Lung (tissue), 12 donors: Measurements from ENCODE around the gene UQCRC2. TPM values are rescaled to one million over a fixed set of nuclear protein-coding genes. Genes with fewer than 3 reads are reported as not detected.

Experiments used
- ATAC-seq: fragments of 200-7000 bp; cut with Tn5 transposase; one replicate; pipeline ENCODE4 v1.9.1; 2020; ENCODE audit warnings: moderate number of reproducible peaks; ENCODE audit not compliant: insufficient read depth, low FRiP score
- DNase-seq, 3 donors: peaks; one replicate each; pipeline ENCODE4 v3.0.0-alpha.2; 2013 to 2017
- H3K27ac ChIP-seq, 2 donors: one replicate each; pipeline ENCODE4 v1.5.1; 2013; ENCODE audit warnings: mild to moderate bottlenecking in 2 of 2, moderate library complexity in 2 of 2, control low read depth in 1 of 2, inconsistent platforms in 1 of 2, low read depth in 1 of 2, low read length in 1 of 2
- H3K27me3 ChIP-seq, 3 donors: one replicate each; pipeline ENCODE4 v1.5.1; 2013; ENCODE audit warnings: low read length in 2 of 3; ENCODE audit not compliant: control insufficient read depth in 3 of 3, insufficient read depth in 3 of 3
- H3K36me3 ChIP-seq, 4 donors: one replicate each; pipeline ENCODE4 v1.5.1; 2013; ENCODE audit warnings: low read length in 4 of 4, mild to moderate bottlenecking in 1 of 4, moderate library complexity in 1 of 4; ENCODE audit not compliant: control insufficient read depth in 4 of 4, insufficient read depth in 4 of 4
- H3K4me1 ChIP-seq, 5 donors: one replicate each; pipeline ENCODE4 v1.5.1; 2013; ENCODE audit warnings: low read length in 5 of 5, mild to moderate bottlenecking in 2 of 5, moderate library complexity in 1 of 5; ENCODE audit not compliant: control insufficient read depth in 5 of 5, insufficient read depth in 5 of 5
- H3K4me3 ChIP-seq: one replicate; pipeline ENCODE4 v1.5.1; 2013; ENCODE audit warnings: mild to moderate bottlenecking, control low read depth, moderate library complexity
- H3K9ac ChIP-seq, 2 donors: one replicate each; pipeline ENCODE4 v1.5.1; 2013; ENCODE audit warnings: low read length in 2 of 2, control low read depth in 1 of 2; ENCODE audit not compliant: insufficient read depth in 1 of 2
- H3K9me3 ChIP-seq, 4 donors: one replicate each; pipeline ENCODE4 v1.5.1; 2013; ENCODE audit warnings: low read length in 3 of 4, mild to moderate bottlenecking in 1 of 4, moderate library complexity in 1 of 4; ENCODE audit not compliant: control insufficient read depth in 4 of 4, insufficient read depth in 3 of 4
- WGBS, 2 donors: extraction: QIAGEN DNeasy Blood & Tissue Kit; methylation state at CpG; one replicate each; pipeline ENCODE4 v1.1.7; 2013; 5-methylcytosine and 5-hydroxymethylcytosine counted together
- polyA plus RNA-seq, 2 donors: library from polyadenylated mRNA; stranded (reverse); fragments of 200-250 nt; gene quantifications; one replicate each; pipeline ENCODE4 v1.2.1, GENCODE V29; 2013
- total RNA-seq, 2 donors: library from RNA; depleted of rRNA in 1 of 2; stranded (reverse); fragments of >200 nt in 1 of 2; gene quantifications; one replicate each; pipeline ENCODE4 v1.2.1, GENCODE V29; 2014 to 2021
- TF ChIP-seq, protein P1 (sequence below): IDR thresholded peaks from 2 replicates; pipeline ENCODE4 v1.5.1; 2012; ENCODE audit warnings: mild to moderate bottlenecking; ENCODE audit errors: control extremely low read depth, extremely low read depth
- donor health status: control.
- donor health status: control.
- donor health status: Bipolar disorder and iron deficiency.
- donor health status: healthy.
- donor health status: DM: yes; HTN: yes; CAD: no.

The UQCRC2 gene
- total and polyA plus RNA-seq, 4 donors: 69.3 to 196 (median 147) TPM

- H3K27me3 ChIP-seq: no peaks in the 10 kb centered on the region
- H3K27ac ChIP-seq: no peak overlapping the region
- 62 to 95% methylated on average over 2 of the region's 2 CpGs for WGBS, 2 donors
- peaks cover 0 to 7% (median 0%) of the 10 kb centered on the region in 4 donors for H3K36me3 ChIP-seq
- ATAC-seq (no peak), DNase-seq (no peak)
- H3K9ac ChIP-seq: no peak overlapping the region
- peaks cover 2 to 19% (median 4%) of the 10 kb centered on the region in 5 donors for H3K4me1 ChIP-seq
- no peak overlapping the region for H3K4me3 ChIP-seq
- TF ChIP-seq, protein P1, sequence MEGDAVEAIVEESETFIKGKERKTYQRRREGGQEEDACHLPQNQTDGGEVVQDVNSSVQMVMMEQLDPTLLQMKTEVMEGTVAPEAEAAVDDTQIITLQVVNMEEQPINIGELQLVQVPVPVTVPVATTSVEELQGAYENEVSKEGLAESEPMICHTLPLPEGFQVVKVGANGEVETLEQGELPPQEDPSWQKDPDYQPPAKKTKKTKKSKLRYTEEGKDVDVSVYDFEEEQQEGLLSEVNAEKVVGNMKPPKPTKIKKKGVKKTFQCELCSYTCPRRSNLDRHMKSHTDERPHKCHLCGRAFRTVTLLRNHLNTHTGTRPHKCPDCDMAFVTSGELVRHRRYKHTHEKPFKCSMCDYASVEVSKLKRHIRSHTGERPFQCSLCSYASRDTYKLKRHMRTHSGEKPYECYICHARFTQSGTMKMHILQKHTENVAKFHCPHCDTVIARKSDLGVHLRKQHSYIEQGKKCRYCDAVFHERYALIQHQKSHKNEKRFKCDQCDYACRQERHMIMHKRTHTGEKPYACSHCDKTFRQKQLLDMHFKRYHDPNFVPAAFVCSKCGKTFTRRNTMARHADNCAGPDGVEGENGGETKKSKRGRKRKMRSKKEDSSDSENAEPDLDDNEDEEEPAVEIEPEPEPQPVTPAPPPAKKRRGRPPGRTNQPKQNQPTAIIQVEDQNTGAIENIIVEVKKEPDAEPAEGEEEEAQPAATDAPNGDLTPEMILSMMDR: no peak
- H3K9me3 ChIP-seq: no peaks in the 10 kb centered on the region
Observed at GRCh38 chr16:22031483-22032083, 78.4 kb downstream of the UQCRC2 start.

Other genes with a start within 250 kb of the UQCRC2 start
- gene NPIPB4, start 95.6 kb upstream of the UQCRC2 start, total RNA-seq: 100 to 1,000 TPM; 101 to 168 TPM
- 10 to 100 TPM; 19.4 to 19.9 TPM for gene NPIPB4, start 95.6 kb upstream of the UQCRC2 start, polyA plus RNA-seq
- not detected for gene PDZD9, start 47.8 kb downstream of the UQCRC2 start, total RNA-seq
- gene PDZD9, start 47.8 kb downstream of the UQCRC2 start, polyA plus RNA-seq: not detected
- gene MOSMO, start 54.8 kb downstream of the UQCRC2 start, total RNA-seq: 10 to 100 TPM; 11.7 to 30.6 TPM
- gene MOSMO, start 54.8 kb downstream of the UQCRC2 start, polyA plus RNA-seq: 10 to 100 TPM; 10.3 to 10.9 TPM
- gene VWA3A, start 139.2 kb downstream of the UQCRC2 start, total RNA-seq: 10 to 100 TPM; 12.9 to 15.1 TPM
- 1 to 10 TPM; 2.4 to 4.6 TPM for gene VWA3A, start 139.2 kb downstream of the UQCRC2 start, polyA plus RNA-seq
- under 1 TPM in 1 of 2 donors, not detected in 1; 0.64 TPM for gene SDR42E2, start 209.1 kb downstream of the UQCRC2 start, total RNA-seq
- gene SDR42E2, start 209.1 kb downstream of the UQCRC2 start, polyA plus RNA-seq: under 1 TPM; 0.10 to 0.11 TPM